GM10266 (cell line): ENCODE results near the gene MGAT2.
"Not testable (repeated sequence)": the region's sequence is repeated elsewhere in the genome, so short reads cannot be mapped to it uniquely, and the experiment has no call there.

Experiments used
- DNase-seq: peaks from one replicate; pipeline ENCODE4 v3.0.0; 2012; ENCODE audit errors: extremely low spot score
- TF ChIP-seq, protein P1 (sequence below): IDR thresholded peaks from 2 replicates; pipeline ENCODE4 v1.5.1; 2012; ENCODE audit warnings: mild to moderate bottlenecking, low read depth; ENCODE audit not compliant: control insufficient read depth, insufficient read depth; ENCODE audit errors: missing control alignments

Gene MGAT2

DNA sequence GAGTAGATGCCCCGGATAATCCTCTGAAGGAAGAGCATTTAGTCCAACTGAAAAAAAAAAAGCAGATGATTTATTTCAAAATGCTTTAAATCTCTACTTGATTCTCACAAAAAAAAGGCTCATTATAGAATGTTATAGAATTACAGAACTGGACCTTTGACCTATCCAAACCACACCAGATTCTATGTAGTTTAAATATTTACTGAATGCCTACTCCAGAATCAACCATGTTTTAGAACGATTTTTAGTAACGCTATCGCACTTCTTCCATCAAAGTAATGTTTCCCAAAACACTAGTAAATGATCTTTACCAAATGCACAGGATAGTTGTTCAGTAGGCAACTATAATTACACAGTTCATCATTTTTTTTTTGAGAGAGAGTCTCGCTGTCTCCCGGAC lies 37.0 kb upstream of the MGAT2 start:
- TF ChIP-seq, protein P1, sequence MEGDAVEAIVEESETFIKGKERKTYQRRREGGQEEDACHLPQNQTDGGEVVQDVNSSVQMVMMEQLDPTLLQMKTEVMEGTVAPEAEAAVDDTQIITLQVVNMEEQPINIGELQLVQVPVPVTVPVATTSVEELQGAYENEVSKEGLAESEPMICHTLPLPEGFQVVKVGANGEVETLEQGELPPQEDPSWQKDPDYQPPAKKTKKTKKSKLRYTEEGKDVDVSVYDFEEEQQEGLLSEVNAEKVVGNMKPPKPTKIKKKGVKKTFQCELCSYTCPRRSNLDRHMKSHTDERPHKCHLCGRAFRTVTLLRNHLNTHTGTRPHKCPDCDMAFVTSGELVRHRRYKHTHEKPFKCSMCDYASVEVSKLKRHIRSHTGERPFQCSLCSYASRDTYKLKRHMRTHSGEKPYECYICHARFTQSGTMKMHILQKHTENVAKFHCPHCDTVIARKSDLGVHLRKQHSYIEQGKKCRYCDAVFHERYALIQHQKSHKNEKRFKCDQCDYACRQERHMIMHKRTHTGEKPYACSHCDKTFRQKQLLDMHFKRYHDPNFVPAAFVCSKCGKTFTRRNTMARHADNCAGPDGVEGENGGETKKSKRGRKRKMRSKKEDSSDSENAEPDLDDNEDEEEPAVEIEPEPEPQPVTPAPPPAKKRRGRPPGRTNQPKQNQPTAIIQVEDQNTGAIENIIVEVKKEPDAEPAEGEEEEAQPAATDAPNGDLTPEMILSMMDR: no peak
- no peak for DNase-seq

DNA sequence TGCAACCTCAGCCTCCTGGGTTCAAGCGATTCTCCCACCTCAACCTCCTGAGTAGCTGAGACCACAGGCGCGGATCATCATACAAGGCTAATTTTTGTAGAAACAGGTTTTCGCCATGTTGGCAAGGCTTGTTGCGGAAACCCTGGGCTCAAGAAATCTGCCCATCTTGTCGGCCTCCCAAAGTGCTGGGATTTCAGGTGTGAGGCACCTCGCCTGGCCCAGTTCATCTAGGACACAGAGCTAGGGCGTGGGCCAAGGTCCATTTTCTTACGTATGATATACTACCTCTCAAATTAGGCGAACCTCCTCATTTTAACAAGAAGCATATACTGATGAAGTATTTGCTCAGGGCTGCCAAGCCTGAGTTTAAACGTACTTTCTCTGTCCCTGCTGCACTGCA lies 36.5 kb upstream of the MGAT2 start:
- TF ChIP-seq, protein P1: no peak
- no peak for DNase-seq

DNA sequence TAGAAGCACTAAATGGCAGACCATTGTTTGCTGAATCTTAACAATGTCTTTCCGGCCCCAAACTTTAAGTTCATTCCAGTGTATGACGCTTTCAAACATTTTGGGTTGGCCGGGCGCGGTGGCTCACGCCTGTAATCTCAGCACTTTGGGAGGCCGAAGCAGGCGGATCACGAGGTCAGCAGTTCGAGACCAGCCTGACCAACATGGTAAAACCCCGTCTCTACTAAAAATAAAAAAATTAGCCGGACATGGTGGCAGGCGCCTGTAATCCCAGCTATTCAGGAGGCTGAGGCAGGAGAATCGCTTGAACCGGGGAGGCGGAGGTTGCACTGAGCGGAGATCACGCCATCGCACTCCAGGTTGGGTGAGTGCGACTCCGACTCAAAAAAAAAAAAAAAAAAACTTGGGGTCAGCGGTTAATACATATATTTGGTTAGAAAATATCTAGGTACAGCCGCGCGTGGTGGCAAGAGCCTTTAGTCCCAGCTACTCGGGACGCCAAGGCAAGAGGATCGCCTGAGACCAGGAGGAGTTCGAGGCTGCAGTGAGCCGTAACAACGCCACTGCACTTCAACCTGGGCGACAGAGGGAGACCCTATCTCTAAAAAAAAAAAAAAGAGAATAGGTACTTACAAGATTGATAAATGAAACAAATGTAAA lies 35.5 kb upstream of the MGAT2 start:
- not testable (repeated sequence) for DNase-seq

DNA sequence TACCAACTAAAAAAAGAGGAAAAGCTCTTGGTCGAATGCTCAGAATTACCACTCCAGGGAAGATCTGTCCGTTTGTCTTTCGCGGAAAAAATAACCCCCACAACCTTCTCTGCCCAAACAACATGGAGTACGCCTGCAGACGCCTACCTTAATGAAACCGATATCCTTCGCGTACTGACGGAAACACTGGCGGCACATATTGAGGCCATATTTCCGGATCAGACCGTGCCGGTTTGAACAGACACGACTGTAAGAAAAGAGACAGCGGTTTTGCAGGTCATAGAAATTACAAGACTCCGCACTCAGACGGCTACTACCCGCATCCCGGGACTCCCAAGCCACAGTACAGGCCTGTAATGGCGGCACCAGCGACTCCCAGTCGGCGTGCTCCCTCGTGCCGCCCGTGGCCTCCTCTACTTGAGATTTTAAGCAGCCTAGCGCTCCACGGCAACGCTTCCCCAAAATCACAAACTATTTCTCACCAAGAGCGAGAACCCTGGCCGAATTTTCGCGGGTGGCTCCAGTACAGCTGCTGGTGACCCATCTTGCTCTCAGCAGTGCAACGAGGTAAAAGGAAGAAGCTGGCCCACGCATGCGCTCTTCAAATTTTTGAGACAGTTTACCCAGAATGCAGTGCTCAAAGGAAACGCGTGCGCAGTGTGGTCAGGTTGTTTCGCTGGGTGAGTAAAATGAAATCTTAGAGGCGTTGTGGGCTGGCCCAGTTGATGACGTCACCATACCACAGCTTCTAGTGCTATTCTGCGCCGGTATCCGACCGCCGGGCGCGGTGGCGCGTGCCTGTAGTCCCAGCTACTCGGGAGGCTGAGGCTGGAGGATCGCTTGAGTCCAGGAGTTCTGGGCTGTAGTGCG lies 34.6 kb upstream of the MGAT2 start, which contains the start of gene RPS29:
TSS of gene RPS29 (minus strand) at position 578 of the 870 bp plus-strand sequence. CDS start at position 544, 34 bp downstream.
- TF ChIP-seq, protein P1: no peak
- peak; percentile 85 for DNase-seq

DNA sequence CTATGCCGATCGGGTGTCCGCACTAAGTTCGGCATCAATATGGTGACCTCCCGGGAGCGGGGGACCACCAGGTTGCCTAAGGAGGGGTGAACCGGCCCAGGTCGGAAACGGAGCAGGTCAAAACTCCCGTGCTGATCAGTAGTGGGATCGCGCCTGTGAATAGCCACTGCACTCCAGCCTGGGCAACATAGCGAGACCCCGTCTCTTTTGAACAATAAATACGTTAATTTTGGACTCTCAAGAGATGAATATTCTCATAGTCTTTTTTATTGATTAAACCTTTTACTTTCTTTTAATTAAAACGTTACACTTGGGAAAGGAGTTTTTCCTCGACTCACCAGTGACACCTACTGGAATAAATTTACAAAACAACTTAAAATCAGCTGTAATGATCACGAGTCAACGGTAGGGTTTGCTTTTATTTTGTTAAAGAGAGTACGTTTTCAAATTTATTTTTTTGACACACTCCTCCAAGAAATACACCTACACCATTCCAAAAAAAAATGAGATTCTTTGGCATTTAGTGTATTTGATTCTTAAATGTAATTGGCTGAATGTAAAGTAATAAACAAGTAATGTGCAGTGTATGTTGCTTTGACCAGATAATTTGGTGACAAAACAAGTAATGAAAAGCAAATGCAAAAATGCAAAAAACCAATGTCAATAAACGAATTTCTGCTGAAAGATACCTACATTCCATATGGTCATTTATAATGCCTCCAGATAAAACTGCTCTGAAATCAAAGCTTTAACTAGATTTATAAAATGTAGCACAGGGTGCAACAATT lies 33.7 kb upstream of the MGAT2 start:
- DNase-seq: peak; percentile 20
- TF ChIP-seq, protein P1: peak; percentile 87

DNA sequence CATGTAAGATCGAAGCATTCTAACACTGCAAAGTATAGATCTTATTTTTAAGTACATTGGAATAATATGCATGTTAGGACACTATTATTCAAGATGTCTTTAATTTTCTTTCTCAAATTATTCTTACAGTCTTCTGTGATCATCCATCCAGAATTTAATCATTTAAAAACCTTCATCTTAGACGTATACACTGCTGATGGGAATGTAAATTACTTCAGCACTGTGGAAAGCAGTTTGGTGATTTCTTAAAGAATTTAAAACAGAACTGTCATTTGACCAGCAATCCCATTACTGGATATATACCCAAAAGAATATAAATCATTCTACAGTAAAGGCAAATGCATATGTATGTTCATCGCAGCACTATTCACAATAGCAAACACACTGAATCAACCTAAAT lies 31.2 kb upstream of the MGAT2 start:
- TF ChIP-seq, protein P1: no peak
- no peak for DNase-seq

DNA sequence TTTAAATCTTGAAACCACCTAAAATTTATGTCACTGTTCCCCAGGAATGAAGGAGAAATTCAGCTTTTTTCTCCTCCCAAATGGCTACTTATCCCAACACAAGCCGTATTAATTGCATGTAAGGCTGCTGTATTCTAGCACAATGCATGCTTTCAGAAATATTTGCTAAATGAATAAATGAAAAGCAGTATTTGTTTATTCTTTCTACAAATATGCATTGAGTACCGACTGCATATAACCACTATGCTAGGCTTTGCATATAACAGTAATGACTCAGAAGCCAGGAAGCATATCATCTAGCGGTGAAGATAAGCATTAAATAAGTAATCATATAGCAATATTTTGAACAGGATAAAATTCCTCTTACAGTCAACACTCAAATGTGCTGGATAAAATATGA lies 27.6 kb upstream of the MGAT2 start:
- TF ChIP-seq, protein P1: no peak
- no peak for DNase-seq
